ENCODE results near the gene BLNK.

- TF ChIP-seq CTCF (IDR thresholded peaks at IDR 0.05; ENCODE audit: insufficient read depth, low read depth, low read length) (no peak), EZH2 (IDR thresholded peaks at IDR 0.05; ENCODE audit: insufficient read depth, low read length) (no peak)
Observed at GRCh38 chr10:96319754-96320474, 48.5 kb upstream of the BLNK start.

Data from astrocyte (in vitro differentiated cells and primary cell).